Neural crest cell (in vitro differentiated cells): ENCODE data around the gene WNT6. TPM values are rescaled to one million over a fixed set of nuclear protein-coding genes. Genes with fewer than 3 reads are reported as not detected.
A peak's percentile ranks its signal among the peaks of the same experiment; 100 is the strongest.

Experiments used
- DNase-seq: peaks from one replicate; pipeline ENCODE4 v3.0.0; 2021; ENCODE audit warnings: low read depth, mixed read lengths, low spot score
- H3K27ac Mint-ChIP-seq: one replicate; pipeline ENCODE4 v1.8.0; 2021; ENCODE audit warnings: mild to moderate bottlenecking, mixed read lengths; ENCODE audit not compliant: unreplicated experiment
- H3K27me3 Mint-ChIP-seq: 2 replicates; pipeline ENCODE4 v1.8.0; 2021; ENCODE audit warnings: low read depth, mild to moderate bottlenecking, mixed read lengths
- H3K36me3 Mint-ChIP-seq: 2 replicates; pipeline ENCODE4 v1.8.0; 2021; ENCODE audit warnings: low read depth, mild to moderate bottlenecking, mixed read lengths
- H3K4me1 Mint-ChIP-seq: 2 replicates; pipeline ENCODE4 v1.8.0; 2021; ENCODE audit warnings: mixed read lengths
- H3K4me3 Mint-ChIP-seq: one replicate; pipeline ENCODE4 v1.8.0; 2021; ENCODE audit warnings: mild to moderate bottlenecking, mixed read lengths
- H3K9me3 Mint-ChIP-seq: 2 replicates; pipeline ENCODE4 v1.8.0; 2021; ENCODE audit warnings: mixed read lengths
- CTCF ChIP-seq: fragments of 200-600 bp; sonication (generic); conservative IDR thresholded peaks from 2 replicates; pipeline ENCODE4 v1.5.0; 2021; ENCODE audit warnings: antibody characterized with exemption, mild to moderate bottlenecking
- total RNA-seq: library from RNA; stranded (reverse); gene quantifications from 2 replicates; pipeline ENCODE4 v1.2.1, GENCODE V29; 2021

Gene WNT6
- total RNA-seq, 1 donor from 2014 or later, result not detected

- Mint-ChIP-seq H3K4me3 (no peak overlapping the region), H3K27ac (no peak overlapping the region), H3K27me3 (peaks cover 95% of the 10 kb centered on the region)
These were observed 37.1 kb downstream of the WNT6 start for GRCh38 chr2:218896501-218897393.

GRCh38 chr2:218897394-218898108, 37.9 kb downstream of the WNT6 start:
- no peak for DNase-seq
- no peak for TF ChIP-seq CTCF
- Mint-ChIP-seq H3K27me3 (peaks cover 95% of the 10 kb centered on the region), H3K36me3 (no peaks in the 10 kb centered on the region), H3K4me3 (no peak overlapping the region), H3K4me1 (peaks cover 17% of the 10 kb centered on the region), H3K27ac (no peak overlapping the region), H3K9me3 (no peaks in the 10 kb centered on the region)

More at GRCh38 chr2:218896501-218897393, 37.1 kb downstream of the WNT6 start:
- H3K9me3 Mint-ChIP-seq, result no peaks in the 10 kb centered on the region
- TF ChIP-seq CTCF, result peak; percentile 35
- no peaks in the 10 kb centered on the region for H3K36me3 Mint-ChIP-seq
- peaks cover 17% of the 10 kb centered on the region for H3K4me1 Mint-ChIP-seq
- no peak for DNase-seq

GRCh38 chr2:218898109-218898878, 38.7 kb downstream of the WNT6 start:
- H3K27me3 Mint-ChIP-seq, result peaks cover 96% of the 10 kb centered on the region

GRCh38 chr2:218899147-218899546, 39.5 kb downstream of the WNT6 start:
- Mint-ChIP-seq H3K27ac (no peak overlapping the region), H3K36me3 (no peaks in the 10 kb centered on the region), H3K4me1 (peaks cover 13% of the 10 kb centered on the region), H3K27me3 (peaks cover 94% of the 10 kb centered on the region), H3K9me3 (no peaks in the 10 kb centered on the region), H3K4me3 (no peak overlapping the region)
- DNase-seq, result no peak
- TF ChIP-seq CTCF, result no peak

More at GRCh38 chr2:218898109-218898878, 38.7 kb downstream of the WNT6 start:
- TF ChIP-seq CTCF, result peak; percentile 99
- H3K36me3 Mint-ChIP-seq, result no peaks in the 10 kb centered on the region
- DNase-seq, result peak; percentile 79
- peaks cover 17% of the 10 kb centered on the region for H3K4me1 Mint-ChIP-seq
- peak overlapping the region; percentile 48 for H3K4me3 Mint-ChIP-seq
- H3K9me3 Mint-ChIP-seq, result no peaks in the 10 kb centered on the region
- H3K27ac Mint-ChIP-seq, result no peak overlapping the region

GRCh38 chr2:218902427-218902826, 42.8 kb downstream of the WNT6 start:
- H3K9me3 Mint-ChIP-seq, result no peaks in the 10 kb centered on the region
- H3K4me1 Mint-ChIP-seq, result peaks cover 8% of the 10 kb centered on the region
- TF ChIP-seq CTCF, result no peak
- DNase-seq, result no peak
- no peak overlapping the region for H3K27ac Mint-ChIP-seq
- H3K27me3 Mint-ChIP-seq, result peaks cover 90% of the 10 kb centered on the region
- H3K4me3 Mint-ChIP-seq, result no peak overlapping the region
- no peaks in the 10 kb centered on the region for H3K36me3 Mint-ChIP-seq
